ENCODE measurements around the gene GLP2R.
"Not testable (repeated sequence)": the region's sequence is repeated elsewhere in the genome, so short reads cannot be mapped to it uniquely, and the experiment has no call there.

The GLP2R gene

GRCh38 chr17:9900784-9901183 is 75.1 kb downstream of the GLP2R start:
- DNase-seq: no peak

- no peak for DNase-seq
Observed at GRCh38 chr17:9902120-9902519, 76.4 kb downstream of the GLP2R start.

DNA sequence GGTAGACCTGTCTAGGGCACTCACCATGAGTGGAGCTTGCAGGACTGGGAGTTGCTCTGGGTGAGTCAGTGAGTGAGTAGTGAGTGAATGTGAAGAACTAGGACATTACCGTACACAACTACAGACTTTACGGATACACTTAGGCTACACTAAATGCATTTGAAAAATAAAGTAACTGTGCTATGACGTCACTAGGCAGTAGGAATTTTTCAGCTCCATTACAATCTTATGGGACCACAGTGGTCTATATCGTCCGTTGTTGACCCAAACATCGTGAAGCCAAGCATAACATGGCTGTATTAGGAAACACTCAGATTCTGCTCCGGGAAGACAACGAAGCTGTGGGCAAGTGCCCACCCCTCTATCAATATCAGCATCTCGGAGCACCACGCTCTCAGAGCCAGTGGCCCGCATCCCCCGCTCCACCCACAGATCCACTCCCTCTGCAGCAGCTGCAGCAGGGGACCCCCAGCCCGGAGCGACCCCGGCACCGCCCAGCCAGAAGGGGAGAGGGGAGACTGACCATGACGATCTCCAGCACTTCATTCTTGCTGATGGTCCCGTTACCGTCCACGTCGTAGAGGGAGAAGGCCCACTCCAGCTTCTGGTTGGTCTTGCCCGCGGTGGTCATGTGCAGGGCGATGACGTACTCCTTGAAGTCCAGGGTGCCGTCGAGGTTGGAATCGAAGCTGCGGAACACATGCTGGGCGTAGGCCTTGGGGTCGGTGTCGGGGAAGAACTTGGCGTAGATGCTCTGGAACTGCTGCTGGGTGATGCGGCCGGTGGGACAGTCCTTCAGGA is 78.8 kb downstream of the GLP2R start:
- DNase-seq: no peak

DNA sequence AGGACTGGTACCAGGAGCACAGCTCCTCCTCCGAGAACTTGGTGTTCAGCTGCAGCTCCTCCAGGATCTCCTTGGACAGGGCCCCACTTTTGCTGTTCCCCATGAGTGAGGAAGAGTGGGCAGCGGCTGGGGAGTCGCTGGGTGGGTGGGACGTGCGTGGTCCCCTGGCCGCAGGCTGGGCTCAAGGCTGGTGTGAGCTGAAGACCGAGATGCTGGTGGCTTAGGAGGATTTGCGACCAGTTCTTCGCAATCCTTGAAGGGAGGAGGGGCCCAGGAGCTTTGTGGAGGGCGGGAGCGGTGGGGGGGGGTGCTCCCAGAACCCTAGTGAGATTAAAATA is 79.3 kb downstream of the GLP2R start, which contains the start of gene RCVRN:
Gene RCVRN (minus strand): TSS at position 194 of the 338 bp plus-strand sequence. CDS start 91 bp downstream, at position 103.
- no peak for DNase-seq

- no peak for DNase-seq
Observed at GRCh38 chr17:9905902-9906301, 80.2 kb downstream of the GLP2R start.

- no peak for DNase-seq
Observed at GRCh38 chr17:9906616-9907015, 80.9 kb downstream of the GLP2R start.

- DNase-seq: no peak
Observed at GRCh38 chr17:9907131-9907530, 81.4 kb downstream of the GLP2R start.

DNA sequence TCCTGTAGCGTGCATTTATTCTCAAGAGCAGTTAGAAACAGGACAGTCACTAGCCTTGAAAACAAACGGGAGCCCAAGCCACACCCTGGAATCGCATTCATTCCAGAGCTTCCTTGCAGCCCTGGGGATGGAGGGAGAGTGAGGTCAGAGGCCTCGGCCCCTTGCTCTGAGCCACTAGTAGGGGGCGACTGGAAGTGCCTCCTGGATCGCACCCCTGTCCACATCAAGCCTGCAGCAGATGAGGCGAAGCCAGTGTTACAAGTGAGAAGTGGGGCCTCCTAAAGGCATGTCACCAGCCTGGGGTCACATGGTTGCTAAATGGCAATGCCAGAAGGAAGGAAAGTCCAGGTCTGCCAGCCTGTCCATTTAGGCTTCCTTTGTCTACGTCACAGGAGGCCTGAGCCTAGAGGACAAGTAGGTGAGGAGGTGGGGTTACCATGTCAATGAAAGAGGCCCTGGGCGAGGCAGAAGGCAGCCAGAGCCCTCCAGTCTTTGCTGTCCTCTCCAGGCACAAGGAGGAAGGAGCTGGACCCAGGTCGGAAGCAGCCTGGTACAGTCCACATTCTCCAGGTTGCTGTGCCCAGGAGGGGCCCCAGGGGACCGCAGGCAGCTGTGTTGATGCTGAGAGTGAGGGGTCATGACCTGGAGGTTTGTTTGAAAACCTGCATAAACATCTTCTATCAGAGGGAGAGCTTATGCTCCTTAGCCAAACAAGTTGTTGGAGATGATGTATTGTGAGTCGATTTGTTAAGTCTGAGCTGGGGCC is 82.3 kb downstream of the GLP2R start:
- no peak for DNase-seq

DNA sequence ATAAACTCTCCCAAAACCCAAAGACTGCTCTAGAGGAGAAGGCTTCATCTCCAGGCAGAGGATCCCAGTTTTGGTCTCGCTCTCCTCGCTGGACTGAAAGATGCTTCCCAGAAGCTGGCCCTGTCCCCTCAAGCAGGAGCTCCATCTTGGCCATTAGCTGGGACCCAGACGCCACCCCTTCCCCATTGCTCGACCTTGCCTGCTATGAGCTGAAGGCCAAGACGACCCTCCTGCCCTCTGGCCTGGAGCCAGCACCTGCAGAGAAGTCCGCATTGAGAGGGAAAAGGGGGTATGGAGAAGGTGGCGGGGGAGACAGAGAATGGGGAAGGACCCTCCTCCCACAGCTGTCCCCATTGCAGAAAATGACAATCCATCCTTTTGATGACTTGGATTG is 82.9 kb downstream of the GLP2R start:
- no peak for DNase-seq

GRCh38 chr17:9911089-9911488 is 85.4 kb downstream of the GLP2R start:
- DNase-seq: no peak

DNA sequence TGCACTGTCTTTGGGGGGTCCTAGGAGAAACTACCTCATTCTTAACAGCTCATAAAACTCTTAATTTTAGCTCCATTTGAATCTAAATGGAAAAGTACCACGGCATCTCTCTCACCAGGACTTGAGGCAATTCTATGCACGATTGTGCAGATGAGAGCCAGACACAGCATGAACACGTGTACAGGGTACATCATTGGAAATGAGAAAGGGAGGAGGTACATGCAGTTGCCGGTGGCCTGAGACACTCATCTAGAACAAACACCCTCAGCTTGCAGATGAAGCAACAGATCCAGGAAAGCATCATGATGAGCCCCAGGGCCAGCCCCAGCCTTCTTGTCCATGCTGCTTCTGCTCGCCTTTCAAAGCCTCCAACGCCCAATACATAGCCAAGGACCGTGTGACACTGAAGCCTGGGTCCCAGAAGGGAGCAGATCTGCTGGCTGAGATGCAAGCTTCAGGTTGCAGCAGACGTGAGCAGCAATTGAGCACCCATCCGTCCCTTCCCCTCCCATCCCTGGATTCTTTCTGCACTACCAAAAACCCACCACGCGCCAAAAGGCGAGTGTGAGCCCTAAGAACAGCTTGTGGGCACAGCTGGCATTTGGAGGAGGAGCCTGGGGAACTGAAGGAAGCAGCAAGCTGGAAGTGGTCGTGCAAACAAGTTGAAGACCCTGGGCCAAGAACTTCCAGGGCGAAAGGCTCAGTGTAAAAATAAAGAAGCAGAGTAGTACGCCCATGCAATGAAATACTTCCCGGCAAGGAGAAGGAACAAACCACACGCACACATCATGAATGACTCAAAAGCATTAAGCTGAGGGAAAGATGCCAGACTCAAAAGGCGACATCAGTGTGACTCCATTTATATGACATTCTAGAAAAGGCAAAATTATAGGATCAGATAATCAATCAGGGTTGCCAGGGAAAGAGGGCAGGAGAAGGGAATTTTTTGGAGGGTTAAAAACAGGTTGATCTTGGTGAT is 86.7 kb downstream of the GLP2R start:
- DNase-seq: no peak

DNA sequence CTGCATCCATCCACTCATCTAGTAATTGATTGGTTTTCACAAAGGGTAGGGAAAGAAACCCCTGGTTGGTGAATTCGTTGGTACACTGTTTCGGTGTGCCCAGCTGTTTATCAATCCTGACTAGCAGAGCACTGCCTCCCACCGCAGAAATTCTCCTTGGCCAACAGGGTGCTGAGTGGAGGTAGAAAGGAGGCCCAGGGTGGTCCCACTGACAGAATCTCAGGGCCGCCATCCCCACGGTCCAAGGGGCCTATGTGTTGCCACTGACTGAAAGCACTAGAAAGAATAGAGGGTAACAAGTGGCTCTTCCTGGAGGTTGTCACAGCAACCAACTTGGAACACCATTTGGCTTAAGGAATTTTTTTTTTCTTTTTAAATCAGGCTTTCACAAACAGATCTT is 87.8 kb downstream of the GLP2R start:
- DNase-seq: no peak

DNA sequence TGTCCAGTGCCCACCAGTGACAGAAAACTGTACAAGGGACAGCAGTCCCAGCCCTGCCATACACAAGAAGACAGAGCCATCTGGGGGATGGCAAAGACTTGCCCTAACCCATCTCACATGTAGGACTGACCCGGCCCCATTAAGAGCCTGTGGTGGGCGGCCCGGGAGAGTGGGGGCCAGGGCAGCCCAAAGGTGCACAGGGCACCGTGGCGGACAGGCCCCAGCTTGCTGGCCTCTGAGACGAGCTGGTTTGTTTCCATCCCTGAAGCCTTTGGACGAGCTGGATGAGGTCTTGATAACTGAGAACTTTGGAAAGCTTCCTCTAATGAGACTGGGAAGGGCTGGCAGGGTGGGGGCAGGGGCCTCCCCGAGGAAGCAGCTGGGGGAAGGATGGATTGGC is 90.4 kb downstream of the GLP2R start:
- no peak for DNase-seq

DNA sequence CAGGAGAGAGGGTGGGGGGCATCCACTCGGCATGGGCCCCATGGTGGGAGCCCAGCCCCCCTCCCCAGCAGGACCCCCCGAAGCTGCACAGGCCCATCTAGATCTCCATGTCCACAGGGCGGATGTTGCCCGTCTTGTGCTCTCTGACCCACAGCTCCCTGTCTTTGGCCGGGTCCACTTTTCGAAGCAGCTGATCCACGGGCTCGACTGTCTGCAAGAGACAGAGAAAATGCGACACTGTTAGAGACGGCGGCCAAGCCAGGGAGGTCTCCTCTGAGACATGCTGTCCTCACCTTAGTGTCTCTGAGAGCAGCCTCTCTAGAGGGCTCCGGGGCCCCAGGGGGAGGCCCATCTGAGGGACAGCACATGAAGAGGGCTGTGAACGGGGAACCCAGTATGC is 91.4 kb downstream of the GLP2R start:
- DNase-seq: no peak

DNA sequence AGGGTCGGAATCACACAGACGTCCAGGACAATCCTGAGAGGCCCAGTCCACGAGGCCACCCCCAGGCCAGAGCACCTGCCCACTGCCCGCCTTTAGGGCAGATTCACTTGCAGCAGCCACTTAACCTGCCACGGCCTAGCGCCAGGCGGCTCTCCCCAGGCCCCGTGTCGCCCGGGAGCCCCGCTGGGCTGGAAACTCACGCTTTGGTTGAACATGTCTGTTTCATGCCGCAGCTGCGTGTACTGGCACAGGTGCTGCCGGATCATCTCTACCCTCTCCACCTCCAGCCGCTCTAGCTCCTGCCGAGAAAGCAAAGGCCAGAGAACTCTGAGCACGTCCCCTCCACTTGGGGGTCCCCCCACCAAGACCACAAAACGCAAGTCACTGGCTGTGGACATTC is 92.1 kb downstream of the GLP2R start:
- DNase-seq: no peak

GRCh38 chr17:9918352-9918751 is 92.6 kb downstream of the GLP2R start:
- no peak for DNase-seq

DNA sequence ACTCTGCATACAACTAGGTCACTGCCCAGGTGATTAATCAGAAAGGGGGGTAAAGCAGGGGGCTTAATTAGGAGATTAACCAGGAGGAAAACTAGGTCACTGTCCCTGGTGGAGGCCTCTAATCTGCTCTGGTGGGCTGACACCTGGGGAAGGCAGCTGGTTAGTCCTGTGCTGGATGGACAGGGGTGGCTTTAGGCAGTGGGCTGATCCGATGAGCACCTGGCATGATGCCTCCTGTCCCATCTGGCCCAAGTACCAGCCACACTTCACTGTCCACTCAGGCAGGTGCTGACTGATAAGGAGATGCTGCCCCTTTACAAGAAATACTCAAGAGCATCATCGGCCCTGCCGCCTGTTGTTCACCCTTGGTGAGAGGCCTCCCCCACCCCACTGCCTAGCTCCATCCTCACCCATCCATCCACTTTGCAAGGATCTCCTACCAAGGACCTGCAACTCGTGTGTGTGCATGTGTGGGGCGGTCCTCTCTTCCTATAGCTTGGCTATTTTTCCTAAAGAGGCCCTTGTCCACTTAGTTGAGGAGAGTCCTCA is 93.2 kb downstream of the GLP2R start:
- DNase-seq: no peak

GRCh38 chr17:9921216-9921615 is 95.5 kb downstream of the GLP2R start:
- DNase-seq: not testable (repeated sequence)

- DNase-seq: no peak
Observed at GRCh38 chr17:9922012-9922848, 96.5 kb downstream of the GLP2R start.

DNA sequence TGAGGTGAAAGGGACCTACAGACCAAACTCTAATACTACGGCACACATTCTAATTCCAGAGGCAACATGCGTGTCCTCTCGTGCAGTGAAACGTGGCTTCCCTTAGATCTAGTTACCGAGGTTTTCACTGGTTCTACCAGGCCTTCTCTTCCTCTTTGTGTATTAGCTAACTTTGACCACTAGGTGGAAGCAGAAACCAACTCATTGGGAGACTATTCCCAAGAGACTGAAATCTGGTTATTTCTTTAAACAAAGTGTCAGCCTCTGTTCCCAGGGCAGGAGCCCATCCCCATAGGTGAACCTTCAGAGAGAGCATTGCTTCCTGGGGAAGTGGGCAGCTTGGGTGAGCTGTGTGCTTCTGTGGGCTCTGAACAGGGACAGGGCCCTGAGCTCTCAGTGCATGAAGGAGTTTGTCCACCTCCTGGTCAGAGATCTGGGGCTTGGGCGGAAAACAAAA is 99.0 kb downstream of the GLP2R start:
- peak; percentile 36 to 41 for DNase-seq

- no peak for DNase-seq
Observed at GRCh38 chr17:9925457-9925856, 99.7 kb downstream of the GLP2R start.

Measured in NCI-H2081 (cell line).